Loucy (cell line): ENCODE results near the gene CEP135.
"Not testable (repeated sequence)": the region's sequence is repeated elsewhere in the genome, so short reads cannot be mapped to it uniquely, and the experiment has no call there.

ENCODE experiments used
- H2AFZ ChIP-seq: fragments of 200-600 bp; sonication (generic); 2 replicates; pipeline ENCODE4 v1.6.0; 2016; ENCODE audit warnings: antibody characterized with exemption, mild to moderate bottlenecking, low read length, moderate library complexity
- H3F3A ChIP-seq: fragments of 200-600 bp; 2 replicates; pipeline ENCODE4 v1.6.0; 2016; ENCODE audit warnings: antibody characterized with exemption, low read depth, mild to moderate bottlenecking
- H3K27me3 ChIP-seq: fragments of 200-600 bp; sonication (generic); 2 replicates; pipeline ENCODE4 v1.6.1; 2014; ENCODE audit warnings: low read length, mild to moderate bottlenecking; ENCODE audit not compliant: insufficient read depth, poor library complexity, severe bottlenecking
- H3K36me3 ChIP-seq: fragments of 200-600 bp; sonication (generic); 2 replicates; pipeline ENCODE4 v1.6.1; 2016; ENCODE audit warnings: low read length; ENCODE audit not compliant: insufficient read depth
- H3K4me1 ChIP-seq: fragments of 200-600 bp; sonication (generic); 2 replicates; pipeline ENCODE4 v1.5.1; 2014; ENCODE audit warnings: low read length, mild to moderate bottlenecking; ENCODE audit not compliant: insufficient read depth, poor library complexity, severe bottlenecking
- H3K4me2 ChIP-seq: fragments of 200-600 bp; sonication (generic); 2 replicates; pipeline ENCODE4 v1.6.0; 2014; ENCODE audit warnings: antibody characterized with exemption, low read length, low read depth, mild to moderate bottlenecking; ENCODE audit not compliant: poor library complexity, severe bottlenecking
- H3K4me3 ChIP-seq: fragments of 200-600 bp; sonication (generic); 2 replicates; pipeline ENCODE4 v1.5.1; 2014; ENCODE audit warnings: low read length, mild to moderate bottlenecking, mixed read lengths; ENCODE audit not compliant: poor library complexity, severe bottlenecking
- H3K79me2 ChIP-seq: fragments of 200-600 bp; sonication (generic); 2 replicates; pipeline ENCODE4 v1.6.1; 2014; ENCODE audit warnings: low read length; ENCODE audit not compliant: insufficient read depth
- H3K9ac ChIP-seq: fragments of 200-600 bp; sonication (generic); 2 replicates; pipeline ENCODE4 v1.6.0; 2014; ENCODE audit warnings: mild to moderate bottlenecking, low read depth, low read length, moderate library complexity; ENCODE audit not compliant: poor library complexity, severe bottlenecking
- H3K9me2 ChIP-seq: fragments of 200-600 bp; sonication (generic); replicated peaks from 2 replicates; pipeline ENCODE4 v1.6.1; 2016; ENCODE audit warnings: low read depth, low read length, mixed read lengths
- H3K9me3 ChIP-seq: fragments of 200-600 bp; sonication (generic); 2 replicates; pipeline ENCODE4 v1.6.1; 2014; ENCODE audit warnings: mild to moderate bottlenecking, antibody characterized with exemption, low read length, low read depth; ENCODE audit not compliant: insufficient read depth
- H4K20me1 ChIP-seq: fragments of 200-600 bp; sonication (generic); 2 replicates; pipeline ENCODE4 v1.6.0; 2014; ENCODE audit warnings: antibody characterized with exemption, low read length, mild to moderate bottlenecking; ENCODE audit not compliant: insufficient read depth, poor library complexity, severe bottlenecking
- CTCF ChIP-seq: fragments of 200-600 bp; sonication (generic); conservative IDR thresholded peaks from 2 replicates; pipeline ENCODE4 v1.5.1; 2014; ENCODE audit warnings: mild to moderate bottlenecking, antibody characterized with exemption, low read length
- EZH2phosphoT487 ChIP-seq: fragments of 200-600 bp; IDR thresholded peaks from 2 replicates; pipeline ENCODE4 v1.6.1; 2018; ENCODE audit warnings: antibody characterized with exemption, mild to moderate bottlenecking, moderate library complexity, borderline replicate concordance

The CEP135 gene

DNA sequence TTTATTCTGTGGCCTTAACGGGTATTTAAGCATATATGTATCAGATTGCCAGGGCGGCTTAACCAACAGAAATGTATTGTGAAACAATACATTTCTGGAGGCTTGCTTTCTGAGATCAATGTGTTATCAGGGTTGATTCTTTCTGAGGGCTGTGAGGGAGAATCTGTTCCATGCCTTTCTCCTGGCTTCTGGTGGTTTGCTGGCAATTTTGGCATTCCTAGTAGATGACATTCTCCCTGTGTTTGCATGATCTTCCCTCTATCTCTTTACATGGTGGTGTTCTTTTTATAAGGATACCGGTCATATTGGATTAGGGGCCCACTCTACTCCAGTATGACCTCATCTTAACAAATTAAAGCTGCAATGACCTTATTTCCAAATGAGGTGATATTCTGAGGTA lies 16.9 kb upstream of the CEP135 start:
- Histone ChIP-seq H3K36me3 (no peaks in the 10 kb centered on the region), H2AFZ (no peak overlapping the region), H3K4me1 (peaks cover 15% of the 10 kb centered on the region), H3K9me3 (0 out of 2 replicates have a peak, but pooled peaks cover 3% of the 10 kb centered on the region), H3K4me2 (no peak overlapping the region), H3K9ac (no peak overlapping the region), H4K20me1 (no peaks in the 10 kb centered on the region), H3F3A (no peaks in the 10 kb centered on the region), H3K4me3 (no peak overlapping the region), H3K9me2 (no peaks in the 10 kb centered on the region), H3K27me3 (no peaks in the 10 kb centered on the region), H3K79me2 (no peaks in the 10 kb centered on the region)
- TF ChIP-seq EZH2phosphoT487 (no peak), CTCF (no peak)

- no peaks in the 10 kb centered on the region for H3K36me3 ChIP-seq
- H3K9me2 ChIP-seq = no peaks in the 10 kb centered on the region
Measured at GRCh38 chr4:55932511-55932910, 16.2 kb upstream of the CEP135 start.

DNA sequence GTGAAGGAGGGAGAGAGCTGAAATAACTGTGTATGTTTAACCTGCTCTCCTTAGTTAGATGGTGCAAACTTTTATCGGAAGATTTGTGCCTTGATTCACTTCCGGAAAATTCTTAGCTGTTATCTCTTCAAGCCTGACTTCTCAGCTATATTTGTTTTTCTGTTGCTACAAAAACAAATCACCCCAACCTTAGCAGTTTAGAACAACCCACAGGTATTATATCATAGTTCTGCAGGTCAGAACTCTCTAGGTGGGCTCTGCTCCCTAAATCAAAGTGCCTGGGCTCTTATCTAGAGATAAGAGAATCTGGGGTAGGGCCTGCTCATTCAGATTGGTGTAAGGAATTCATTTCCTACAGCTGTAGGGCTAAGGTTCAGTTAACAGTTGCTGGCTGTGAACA lies 15.1 kb upstream of the CEP135 start:
- Histone ChIP-seq H3K36me3 (no peaks in the 10 kb centered on the region), H2AFZ (no peak overlapping the region), H3K4me3 (no peak overlapping the region), H3K4me1 (peaks cover 15% of the 10 kb centered on the region), H3F3A (no peaks in the 10 kb centered on the region), H3K4me2 (no peak overlapping the region), H3K27me3 (no peaks in the 10 kb centered on the region), H4K20me1 (no peaks in the 10 kb centered on the region), H3K9me3 (0 out of 2 replicates have a peak, but pooled peaks cover 3% of the 10 kb centered on the region), H3K79me2 (no peaks in the 10 kb centered on the region), H3K9me2 (no peaks in the 10 kb centered on the region), H3K9ac (no peak overlapping the region)
- no peak for TF ChIP-seq EZH2phosphoT487
- no peak for TF ChIP-seq CTCF

More at GRCh38 chr4:55932511-55932910, 16.2 kb upstream of the CEP135 start:
- H2AFZ ChIP-seq = no peak overlapping the region
- TF ChIP-seq CTCF (no peak), EZH2phosphoT487 (no peak)
- no peak overlapping the region for H3K4me3 ChIP-seq
- H3K27me3 ChIP-seq = no peaks in the 10 kb centered on the region
- no peaks in the 10 kb centered on the region for H4K20me1 ChIP-seq
- no peak overlapping the region for H3K9ac ChIP-seq
- H3K79me2 ChIP-seq = no peaks in the 10 kb centered on the region
- peaks cover 15% of the 10 kb centered on the region for H3K4me1 ChIP-seq
- no peaks in the 10 kb centered on the region for H3F3A ChIP-seq
- H3K4me2 ChIP-seq = no peak overlapping the region
- H3K9me3 ChIP-seq = 0 out of 2 replicates have a peak, but pooled peaks cover 3% of the 10 kb centered on the region

DNA sequence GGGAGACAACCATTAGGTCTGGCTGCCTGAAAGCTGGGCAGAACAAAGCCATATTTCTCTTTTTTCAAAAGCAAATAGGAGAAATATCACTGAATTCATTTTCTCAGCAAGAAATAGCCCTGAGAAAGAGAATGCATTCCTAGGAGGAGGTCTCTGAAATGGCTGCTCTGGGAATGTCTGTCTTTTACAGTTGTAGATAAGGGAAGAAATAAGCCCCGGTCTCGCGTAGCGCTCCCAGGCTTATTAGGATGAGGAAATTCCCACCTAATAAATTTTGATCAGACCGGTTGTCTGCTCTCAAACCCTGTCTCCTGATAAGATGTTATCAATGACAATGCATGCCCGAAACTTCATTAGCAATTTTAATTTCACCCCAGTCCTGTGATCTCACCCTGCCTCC lies 12.8 kb upstream of the CEP135 start:
- H3F3A ChIP-seq, H3K27me3 ChIP-seq, H3K9me3 ChIP-seq, H2AFZ ChIP-seq, H3K36me3 ChIP-seq, H3K79me2 ChIP-seq, H3K4me3 ChIP-seq, H4K20me1 ChIP-seq, H3K4me2 ChIP-seq, H3K9me2 ChIP-seq, H3K4me1 ChIP-seq, H3K9ac ChIP-seq: not testable (repeated sequence)
